Endodermal cell (in vitro differentiated cells): Measurements from ENCODE around the gene RASGRF2. TPM values are rescaled to one million over a fixed set of nuclear protein-coding genes. Genes with fewer than 3 reads are reported as not detected.
"Not testable (repeated sequence)": the region's sequence is repeated elsewhere in the genome, so short reads cannot be mapped to it uniquely, and the experiment has no call there.

Experiments
- DNase-seq: peaks from one replicate; pipeline ENCODE4 v3.0.0-alpha.2; 2017
- H3K27ac ChIP-seq: 2 replicates; pipeline ENCODE4 v1.5.1; 2013; ENCODE audit warnings: mild to moderate bottlenecking, low read depth, low read length, moderate library complexity
- H3K27me3 ChIP-seq: 2 replicates; pipeline ENCODE4 v1.6.1; 2013; ENCODE audit warnings: mild to moderate bottlenecking, low read length, moderate library complexity; ENCODE audit not compliant: insufficient read depth, control insufficient read depth, poor library complexity, severe bottlenecking
- H3K36me3 ChIP-seq: 2 replicates; pipeline ENCODE4 v1.7.0; 2013; ENCODE audit warnings: mild to moderate bottlenecking, low read length, moderate library complexity; ENCODE audit not compliant: control insufficient read depth, insufficient read depth
- H3K4me1 ChIP-seq: one replicate; pipeline ENCODE4 v1.7.0; 2013; ENCODE audit warnings: low read length; ENCODE audit not compliant: control insufficient read depth, insufficient read depth
- H3K4me3 ChIP-seq: 2 replicates; pipeline ENCODE4 v1.5.1; 2013; ENCODE audit warnings: mild to moderate bottlenecking, low read length, moderate library complexity
- H3K9ac ChIP-seq: 2 replicates; pipeline ENCODE4 v1.6.1; 2013; ENCODE audit warnings: mild to moderate bottlenecking, low read length, moderate library complexity; ENCODE audit not compliant: poor library complexity, severe bottlenecking; ENCODE audit errors: extremely low read depth
- H3K9me3 ChIP-seq: 2 replicates; pipeline ENCODE4 v1.6.1; 2013; ENCODE audit warnings: mild to moderate bottlenecking, low read length, moderate library complexity; ENCODE audit not compliant: control insufficient read depth
- H3K27ac Mint-ChIP-seq: 2 replicates; pipeline ENCODE4 v1.8.0; 2020; ENCODE audit warnings: mixed read lengths
- H3K27me3 Mint-ChIP-seq: 2 replicates; pipeline ENCODE4 v1.8.0; 2021; ENCODE audit warnings: mild to moderate bottlenecking, mixed read lengths; ENCODE audit not compliant: insufficient read depth
- H3K36me3 Mint-ChIP-seq: 2 replicates; pipeline ENCODE4 v1.8.0; 2020; ENCODE audit warnings: low read depth, mixed read lengths
- H3K4me1 Mint-ChIP-seq: 2 replicates; pipeline ENCODE4 v1.8.0; 2020; ENCODE audit warnings: mixed read lengths
- H3K4me3 Mint-ChIP-seq: 2 replicates; pipeline ENCODE4 v1.8.0; 2020; ENCODE audit warnings: mild to moderate bottlenecking, moderate library complexity, mixed read lengths
- H3K9me3 Mint-ChIP-seq: 2 replicates; pipeline ENCODE4 v1.8.0; 2020; ENCODE audit warnings: mild to moderate bottlenecking, mixed read lengths
- WGBS, 2 experiments: methylation state at CpG; one replicate each; pipeline versions ENCODE4 v1.1.5 to v1.1.7; 2013; ENCODE audit warnings: missing lambda C conversion rate in 2 of 2, mixed read lengths in 1 of 2; ENCODE audit not compliant: insufficient coverage in 1 of 2, insufficient read length in 1 of 2; 5-methylcytosine and 5-hydroxymethylcytosine counted together
- total RNA-seq, 2 donors: library from RNA; stranded (reverse); fragmentation: NEBNext Ultra II Directional in 1 of 2; extraction: Animal tissue kit (Norgen Biotek cat#: 25700) in 1 of 2; gene quantifications; 2 replicates in 1 of 2; 3 replicates in 1 of 2; pipeline ENCODE4 v1.2.1, GENCODE V29; 2021
- TF ChIP-seq, protein P1 (sequence below): fragments of 200-600 bp; sonication (generic); conservative IDR thresholded peaks from 2 replicates; pipeline ENCODE4 v1.5.0; 2021; ENCODE audit warnings: antibody characterized with exemption, mild to moderate bottlenecking

The RASGRF2 gene
- total RNA-seq, 2 donors from 2014 or later: 0.64 to 14.4 TPM

DNA sequence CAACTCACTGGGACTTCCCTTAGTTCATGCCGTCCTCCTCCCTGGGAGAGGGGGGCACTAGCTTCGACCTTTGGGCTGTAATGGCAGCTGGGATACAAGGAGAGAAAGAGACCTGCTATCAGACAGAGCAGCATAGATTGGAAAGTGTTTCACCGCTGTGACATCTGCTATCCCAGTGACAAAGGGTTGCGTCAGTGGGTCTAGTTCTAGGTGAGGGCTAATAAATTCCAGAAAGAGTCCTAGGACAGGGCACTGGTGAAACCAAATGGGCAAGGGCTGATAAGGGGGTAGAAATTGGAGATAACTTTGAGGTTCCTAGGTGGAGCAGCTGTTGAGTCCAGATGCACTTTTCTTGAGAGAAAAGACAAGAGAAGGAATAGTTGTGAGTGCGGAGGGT is 62.5 kb downstream of the RASGRF2 start:
- Histone ChIP-seq H3K9ac (no peak overlapping the region), H3K4me1 (no peaks in the 10 kb centered on the region), H3K36me3 (no peaks in the 10 kb centered on the region), H3K27ac (no peak overlapping the region), H3K27me3 (no peaks in the 10 kb centered on the region), H3K4me3 (no peak overlapping the region), H3K9me3 (no peaks in the 10 kb centered on the region)
- no peaks in the 10 kb centered on the region for H3K4me1 Mint-ChIP-seq
- H3K9me3 Mint-ChIP-seq: peaks cover 4% of the 10 kb centered on the region
- peaks cover 3% of the 10 kb centered on the region for H3K36me3 Mint-ChIP-seq
- no peak overlapping the region for H3K4me3 Mint-ChIP-seq
- 92 to 95% methylated on average over 3 to 5 of the region's 5 CpGs for WGBS, 2 experiments
- H3K27me3 Mint-ChIP-seq: no peaks in the 10 kb centered on the region
- DNase-seq: no peak
- TF ChIP-seq, protein P1, sequence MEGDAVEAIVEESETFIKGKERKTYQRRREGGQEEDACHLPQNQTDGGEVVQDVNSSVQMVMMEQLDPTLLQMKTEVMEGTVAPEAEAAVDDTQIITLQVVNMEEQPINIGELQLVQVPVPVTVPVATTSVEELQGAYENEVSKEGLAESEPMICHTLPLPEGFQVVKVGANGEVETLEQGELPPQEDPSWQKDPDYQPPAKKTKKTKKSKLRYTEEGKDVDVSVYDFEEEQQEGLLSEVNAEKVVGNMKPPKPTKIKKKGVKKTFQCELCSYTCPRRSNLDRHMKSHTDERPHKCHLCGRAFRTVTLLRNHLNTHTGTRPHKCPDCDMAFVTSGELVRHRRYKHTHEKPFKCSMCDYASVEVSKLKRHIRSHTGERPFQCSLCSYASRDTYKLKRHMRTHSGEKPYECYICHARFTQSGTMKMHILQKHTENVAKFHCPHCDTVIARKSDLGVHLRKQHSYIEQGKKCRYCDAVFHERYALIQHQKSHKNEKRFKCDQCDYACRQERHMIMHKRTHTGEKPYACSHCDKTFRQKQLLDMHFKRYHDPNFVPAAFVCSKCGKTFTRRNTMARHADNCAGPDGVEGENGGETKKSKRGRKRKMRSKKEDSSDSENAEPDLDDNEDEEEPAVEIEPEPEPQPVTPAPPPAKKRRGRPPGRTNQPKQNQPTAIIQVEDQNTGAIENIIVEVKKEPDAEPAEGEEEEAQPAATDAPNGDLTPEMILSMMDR: no peak
- no peak overlapping the region for H3K27ac Mint-ChIP-seq

DNA sequence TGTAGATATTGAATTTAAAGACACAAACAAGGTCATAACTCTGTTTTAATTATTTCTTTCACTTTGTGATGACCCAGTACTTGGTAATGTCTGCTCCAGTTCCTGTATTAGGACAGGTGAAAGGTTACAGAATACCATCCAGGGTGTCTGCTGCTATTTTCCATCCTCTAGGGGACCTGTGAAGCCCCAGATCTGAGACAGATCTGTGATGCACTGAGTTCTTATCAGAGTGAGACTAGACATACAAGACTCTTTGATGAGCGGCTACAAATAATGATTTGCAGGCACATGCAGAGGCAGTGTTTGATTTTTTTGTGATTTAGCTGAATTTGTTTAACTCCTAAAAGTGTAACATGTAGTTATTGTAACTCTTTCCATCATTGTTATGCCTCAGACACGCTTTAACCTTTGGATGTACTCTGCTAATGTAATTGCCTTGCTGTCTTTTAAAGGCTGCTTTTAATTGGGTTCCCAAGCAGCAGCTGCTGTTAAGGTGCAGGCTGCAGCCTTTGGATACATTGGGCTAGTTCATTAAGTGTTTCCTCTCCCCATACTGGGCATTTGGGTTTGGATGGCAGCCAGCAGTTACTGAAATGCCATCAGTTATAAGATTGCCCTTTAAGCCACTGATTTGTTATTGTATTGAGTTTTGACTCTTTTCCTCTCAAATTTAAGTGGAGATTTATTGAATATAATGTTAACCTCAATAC is 63.3 kb downstream of the RASGRF2 start:
- peaks cover 6% of the 10 kb centered on the region for H3K9me3 ChIP-seq
- H3K36me3 ChIP-seq: no peaks in the 10 kb centered on the region
- H3K27ac ChIP-seq: no peak overlapping the region
- H3K4me1 ChIP-seq: no peaks in the 10 kb centered on the region
- TF ChIP-seq, protein P1: no peak
- WGBS, 2 experiments: 96% methylated on average over 2 of the region's 2 CpGs; no CpG with 5 or more reads in 1 of the 2 experiments
- H3K4me3 Mint-ChIP-seq: no peak overlapping the region
- no peaks in the 10 kb centered on the region for H3K4me1 Mint-ChIP-seq
- no peak for DNase-seq
- no peak overlapping the region for H3K27ac Mint-ChIP-seq
- no peak overlapping the region for H3K9ac ChIP-seq
- no peaks in the 10 kb centered on the region for H3K27me3 ChIP-seq
- no peaks in the 10 kb centered on the region for H3K27me3 Mint-ChIP-seq
- H3K4me3 ChIP-seq: no peak overlapping the region
- H3K9me3 Mint-ChIP-seq: peaks cover 8% of the 10 kb centered on the region
- peaks cover 5% of the 10 kb centered on the region for H3K36me3 Mint-ChIP-seq

DNA sequence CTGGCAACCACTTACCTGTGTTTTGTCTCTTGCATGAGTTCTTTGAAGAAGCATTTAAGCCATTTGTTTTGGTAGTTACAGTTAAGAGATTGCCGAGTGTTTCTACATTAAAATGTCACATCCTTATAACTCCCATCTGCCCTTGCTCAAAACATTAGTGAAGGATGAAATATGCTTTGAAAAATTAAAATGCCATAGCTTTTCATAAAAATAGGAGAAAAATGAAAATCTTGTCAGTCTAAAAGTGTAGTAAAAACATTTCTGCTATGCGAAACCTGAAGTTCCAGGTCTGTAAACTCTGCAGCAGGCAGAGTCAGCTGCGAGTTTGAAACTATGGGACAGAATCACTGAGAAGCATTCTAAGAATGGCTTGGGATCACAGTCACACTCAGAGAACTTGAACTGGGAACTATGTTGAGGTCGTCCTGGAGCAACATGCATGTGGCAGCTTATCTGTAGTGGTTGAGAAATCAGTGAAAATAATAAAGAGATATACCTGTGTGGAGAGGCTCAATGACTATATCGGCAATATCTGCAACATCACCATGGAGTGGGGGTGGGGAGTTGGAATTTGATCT is 67.4 kb downstream of the RASGRF2 start:
- Histone ChIP-seq H3K9ac (no peak overlapping the region), H3K4me1 (no peaks in the 10 kb centered on the region), H3K27ac (no peak overlapping the region), H3K4me3 (peak overlapping the region; percentile 29), H3K36me3 (no peaks in the 10 kb centered on the region), H3K27me3 (no peaks in the 10 kb centered on the region), H3K9me3 (peaks cover 14% of the 10 kb centered on the region)
- Mint-ChIP-seq H3K4me1 (no peaks in the 10 kb centered on the region), H3K4me3 (no peak overlapping the region), H3K36me3 (peaks cover 8% of the 10 kb centered on the region), H3K27me3 (no peaks in the 10 kb centered on the region), H3K27ac (no peak overlapping the region), H3K9me3 (peaks cover 38% of the 10 kb centered on the region)
- 90 to 92% methylated on average over 3 to 4 of the region's 5 CpGs for WGBS, 2 experiments
- no peak for DNase-seq
- TF ChIP-seq, protein P1: no peak

DNA sequence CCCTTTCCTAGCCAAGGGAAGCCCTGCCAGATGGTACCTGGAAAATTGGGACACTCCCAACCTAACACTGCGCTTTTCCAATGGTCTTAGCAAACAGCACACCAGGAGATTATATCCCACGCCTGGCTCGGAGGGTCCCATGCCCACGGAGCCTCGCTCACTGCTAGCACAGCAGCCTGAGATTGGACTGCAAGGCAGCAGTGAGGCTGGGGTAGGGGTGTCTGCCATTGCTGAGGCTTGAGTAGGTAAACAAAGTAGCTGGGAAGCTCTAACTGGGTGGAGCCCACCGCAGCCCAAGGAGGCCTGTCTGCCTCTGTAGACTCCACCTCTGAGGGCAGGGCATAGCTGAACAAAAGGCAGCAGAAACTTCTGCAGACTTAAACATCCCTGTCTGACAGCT is 68.7 kb downstream of the RASGRF2 start:
- H3K9ac ChIP-seq, H3K27ac ChIP-seq, H3K4me3 Mint-ChIP-seq, DNase-seq, H3K4me1 ChIP-seq, H3K4me1 Mint-ChIP-seq, H3K4me3 ChIP-seq, H3K27me3 ChIP-seq, H3K27me3 Mint-ChIP-seq, H3K36me3 ChIP-seq, H3K36me3 Mint-ChIP-seq, H3K27ac Mint-ChIP-seq: not testable (repeated sequence)
- WGBS, 2 experiments: 92 to 100% methylated on average over 2 to 6 of the region's 6 CpGs
- peaks cover 41% of the 10 kb centered on the region for H3K9me3 Mint-ChIP-seq
- peaks cover 14% of the 10 kb centered on the region for H3K9me3 ChIP-seq

DNA sequence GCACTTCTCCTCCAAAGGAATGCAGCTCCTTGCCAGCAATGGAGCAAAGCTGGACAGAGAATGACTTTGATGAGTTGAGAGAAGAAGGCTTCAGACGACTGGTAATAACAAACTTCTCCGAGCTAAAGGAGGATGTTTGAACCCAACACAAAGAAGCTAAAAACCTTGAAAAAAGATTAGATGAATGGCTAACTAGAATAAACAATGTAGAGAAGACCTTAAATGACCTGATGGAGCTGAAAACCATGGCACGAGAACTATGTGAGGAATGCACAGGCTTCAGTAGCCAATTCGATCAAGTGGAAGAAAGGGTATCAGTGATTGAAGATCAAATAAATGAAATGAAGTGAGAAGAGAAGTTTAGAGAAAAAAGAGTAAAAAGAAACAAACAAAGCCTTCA is 69.6 kb downstream of the RASGRF2 start:
- not testable (repeated sequence) for H3K27me3 Mint-ChIP-seq, H3K27ac Mint-ChIP-seq, H3K4me3 Mint-ChIP-seq, H3K4me1 ChIP-seq, H3K27me3 ChIP-seq, H3K4me3 ChIP-seq, H3K4me1 Mint-ChIP-seq, H3K36me3 ChIP-seq, H3K36me3 Mint-ChIP-seq, H3K27ac ChIP-seq, DNase-seq, H3K9ac ChIP-seq
- peaks cover 14% of the 10 kb centered on the region for H3K9me3 ChIP-seq
- peaks cover 44% of the 10 kb centered on the region for H3K9me3 Mint-ChIP-seq
- WGBS, 2 experiments: 65 to 88% methylated on average over 4 of the region's 4 CpGs
